GM12878 (cell line): ENCODE results near the gene CD300A.

Experiments used
- BRCA1 ChIP-seq: IDR thresholded peaks from 2 replicates; pipeline ENCODE4 v1.6.1; 2011; ENCODE audit warnings: low read depth, low read length, improper control_type of control experiment
- CREB1 ChIP-seq: IDR thresholded peaks from 2 replicates; pipeline ENCODE4 v1.6.1; 2012; ENCODE audit warnings: low read depth, mild to moderate bottlenecking, inconsistent platforms
- CTCF ChIP-seq, 3 experiments: IDR thresholded peaks in 2 of 3; conservative IDR thresholded peaks in 1 of 3; 2 replicates each; pipeline ENCODE4 v1.5.1; 2011; ENCODE audit warnings: low read depth in 3 of 3, low read length in 3 of 3, mild to moderate bottlenecking in 3 of 3, control low read depth in 2 of 3, moderate library complexity in 2 of 3, inconsistent platforms in 1 of 3, mixed read lengths in 1 of 3; ENCODE audit not compliant: control insufficient read depth in 2 of 3, insufficient read depth in 1 of 3; ENCODE audit errors: extremely low read depth in 1 of 3
- IRF3 ChIP-seq: fragments of 450-650 bp; IDR thresholded peaks from 2 replicates; pipeline ENCODE4 v1.6.1; 2014; ENCODE audit warnings: mild to moderate bottlenecking
- POLR2A ChIP-seq: IDR thresholded peaks from 2 replicates; pipeline ENCODE4 v1.6.1; 2011; ENCODE audit warnings: low read depth, mild to moderate bottlenecking, low read length
- ZBTB11 ChIP-seq: fragments of 450-650 bp; formaldehyde crosslinking; IDR thresholded peaks from 2 replicates; pipeline ENCODE4 v1.5.0; 2022; ENCODE audit warnings: mild to moderate bottlenecking, missing genetic modification characterization

GRCh38 chr17:74429604-74430384, 36.6 kb upstream of the CD300A start:
- no peak for TF ChIP-seq IRF3
- no peak for TF ChIP-seq BRCA1
- TF ChIP-seq CTCF (IDR thresholded peaks at IDR 0.05 in 2 of 3, conservative IDR thresholded peaks at IDR 0.05 in 1 of 3; ENCODE audit: control insufficient read depth in 2 of 3, extremely low read depth in 1 of 3, insufficient read depth in 1 of 3, low read depth in 3 of 3, low read length in 3 of 3): no peak
- TF ChIP-seq POLR2A: no peak
- no peak for TF ChIP-seq ZBTB11 (CRISPR knock-in tag)
- no peak for TF ChIP-seq CREB1
